ENCODE measurements around the gene MAP2.

The MAP2 gene

GRCh38 chr2:209638346-209638745 lies 214.5 kb downstream of the MAP2 start:
- no peaks in the 10 kb centered on the region for H3K36me3 ChIP-seq (replicated peaks)
- no peak overlapping the region for H3K27ac ChIP-seq
- no peaks in the 10 kb centered on the region for H3K27me3 ChIP-seq (replicated peaks)
- peak; percentile 47 for DNase-seq
- TF ChIP-seq, protein P1, sequence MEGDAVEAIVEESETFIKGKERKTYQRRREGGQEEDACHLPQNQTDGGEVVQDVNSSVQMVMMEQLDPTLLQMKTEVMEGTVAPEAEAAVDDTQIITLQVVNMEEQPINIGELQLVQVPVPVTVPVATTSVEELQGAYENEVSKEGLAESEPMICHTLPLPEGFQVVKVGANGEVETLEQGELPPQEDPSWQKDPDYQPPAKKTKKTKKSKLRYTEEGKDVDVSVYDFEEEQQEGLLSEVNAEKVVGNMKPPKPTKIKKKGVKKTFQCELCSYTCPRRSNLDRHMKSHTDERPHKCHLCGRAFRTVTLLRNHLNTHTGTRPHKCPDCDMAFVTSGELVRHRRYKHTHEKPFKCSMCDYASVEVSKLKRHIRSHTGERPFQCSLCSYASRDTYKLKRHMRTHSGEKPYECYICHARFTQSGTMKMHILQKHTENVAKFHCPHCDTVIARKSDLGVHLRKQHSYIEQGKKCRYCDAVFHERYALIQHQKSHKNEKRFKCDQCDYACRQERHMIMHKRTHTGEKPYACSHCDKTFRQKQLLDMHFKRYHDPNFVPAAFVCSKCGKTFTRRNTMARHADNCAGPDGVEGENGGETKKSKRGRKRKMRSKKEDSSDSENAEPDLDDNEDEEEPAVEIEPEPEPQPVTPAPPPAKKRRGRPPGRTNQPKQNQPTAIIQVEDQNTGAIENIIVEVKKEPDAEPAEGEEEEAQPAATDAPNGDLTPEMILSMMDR (IDR thresholded peaks at IDR 0.05; ENCODE audit: low read depth, low read length, missing control alignments) = no peak
- H3K4me3 ChIP-seq (ENCODE audit: low read depth, low read length) = no peak overlapping the region
- in situ Hi-C loops (cut with HindIII; ENCODE audit: low pct_ligation_motif_present, low sequenced_read_pairs) = no loop called here

GRCh38 chr2:209640358-209640757 lies 216.5 kb downstream of the MAP2 start:
- in situ Hi-C loops (cut with HindIII; ENCODE audit: low pct_ligation_motif_present, low sequenced_read_pairs) = no loop called here
- no peak for DNase-seq
- no peaks in the 10 kb centered on the region for H3K36me3 ChIP-seq (replicated peaks)
- H3K27me3 ChIP-seq (replicated peaks) = no peaks in the 10 kb centered on the region
- H3K27ac ChIP-seq = no peak overlapping the region
- no peak overlapping the region for H3K4me3 ChIP-seq (ENCODE audit: low read depth, low read length)
- TF ChIP-seq, protein P1 (IDR thresholded peaks at IDR 0.05; ENCODE audit: low read depth, low read length, missing control alignments) = no peak

GRCh38 chr2:209642146-209642820 lies 218.4 kb downstream of the MAP2 start:
- no peaks in the 10 kb centered on the region for H3K27me3 ChIP-seq (replicated peaks)
- no peak overlapping the region for H3K4me3 ChIP-seq (ENCODE audit: low read depth, low read length)
- H3K27ac ChIP-seq = no peak overlapping the region
- in situ Hi-C loops (cut with HindIII; ENCODE audit: low pct_ligation_motif_present, low sequenced_read_pairs) = no loop called here
- TF ChIP-seq, protein P1 (IDR thresholded peaks at IDR 0.05; ENCODE audit: low read depth, low read length, missing control alignments) = no peak
- no peaks in the 10 kb centered on the region for H3K36me3 ChIP-seq (replicated peaks)
- DNase-seq = no peak

GRCh38 chr2:209644842-209645241 lies 221.0 kb downstream of the MAP2 start:
- in situ Hi-C loops (cut with HindIII; ENCODE audit: low pct_ligation_motif_present, low sequenced_read_pairs) = no loop called here
- no peaks in the 10 kb centered on the region for H3K36me3 ChIP-seq (replicated peaks)
- no peak for DNase-seq

GRCh38 chr2:209648714-209649113 lies 224.9 kb downstream of the MAP2 start:
- Histone ChIP-seq H3K27me3 (replicated peaks) (no peaks in the 10 kb centered on the region), H3K4me3 (ENCODE audit: low read depth, low read length) (no peak overlapping the region), H3K27ac (no peak overlapping the region), H3K36me3 (replicated peaks) (no peaks in the 10 kb centered on the region)
- in situ Hi-C loops (cut with HindIII; ENCODE audit: low pct_ligation_motif_present, low sequenced_read_pairs) = no loop called here
- peak; percentile 32 for DNase-seq
- TF ChIP-seq, protein P1 (IDR thresholded peaks at IDR 0.05; ENCODE audit: low read depth, low read length, missing control alignments) = no peak

More at GRCh38 chr2:209644842-209645241, 221.0 kb downstream of the MAP2 start:
- H3K27me3 ChIP-seq (replicated peaks) = no peaks in the 10 kb centered on the region
- TF ChIP-seq, protein P1 (IDR thresholded peaks at IDR 0.05; ENCODE audit: low read depth, low read length, missing control alignments) = no peak
- no peak overlapping the region for H3K27ac ChIP-seq
- no peak overlapping the region for H3K4me3 ChIP-seq (ENCODE audit: low read depth, low read length)

DNA sequence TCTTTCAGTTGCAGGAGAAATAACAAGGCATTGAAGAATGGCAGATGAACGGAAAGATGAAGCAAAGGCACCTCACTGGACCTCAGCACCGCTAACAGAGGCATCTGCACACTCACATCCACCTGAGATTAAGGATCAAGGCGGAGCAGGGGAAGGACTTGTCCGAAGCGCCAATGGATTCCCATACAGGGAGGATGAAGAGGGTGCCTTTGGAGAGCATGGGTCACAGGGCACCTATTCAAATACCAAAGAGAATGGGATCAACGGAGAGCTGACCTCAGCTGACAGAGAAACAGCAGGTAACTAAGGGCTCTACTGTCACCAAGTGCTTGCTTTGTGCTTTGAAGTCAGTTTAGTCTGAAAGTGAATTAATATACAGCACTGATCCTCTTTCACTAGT lies 229.3 kb downstream of the MAP2 start:
- Histone ChIP-seq H3K27ac (no peak overlapping the region), H3K36me3 (replicated peaks) (no peaks in the 10 kb centered on the region), H3K4me3 (ENCODE audit: low read depth, low read length) (no peak overlapping the region), H3K27me3 (replicated peaks) (no peaks in the 10 kb centered on the region)
- no peak for DNase-seq
- TF ChIP-seq, protein P1 (IDR thresholded peaks at IDR 0.05; ENCODE audit: low read depth, low read length, missing control alignments) = no peak
- in situ Hi-C loops (cut with HindIII; ENCODE audit: low pct_ligation_motif_present, low sequenced_read_pairs) = no loop called here
